NT2/D1 (cell line): ENCODE results near the gene BCL3.

Experiments
- YY1 ChIP-seq: IDR thresholded peaks from 2 replicates; pipeline ENCODE4 v1.6.1; 2011; ENCODE audit not compliant: insufficient read length, insufficient read depth
- ZNF274 ChIP-seq: IDR thresholded peaks from 2 replicates; pipeline ENCODE4 v1.6.1; 2011; ENCODE audit warnings: mild to moderate bottlenecking, low read depth, low read length

- TF ChIP-seq YY1 (no peak), ZNF274 (no peak)
Observed at GRCh38 chr19:44708940-44709339, 39.6 kb upstream of the BCL3 start.
